K562 (cell line): ENCODE results near the gene ZNF559. TPM values are rescaled to one million over a fixed set of nuclear protein-coding genes. Genes with fewer than 3 reads are reported as not detected.

Experiments used
- BHLHE40 ChIP-seq: IDR thresholded peaks from 2 replicates; pipeline ENCODE4 v1.6.1; 2011; ENCODE audit warnings: low read length, improper control_type of control experiment
- DPF2 ChIP-seq: fragments of 450-650 bp; IDR thresholded peaks from 2 replicates; pipeline ENCODE4 v1.6.1; 2016
- ELF2 ChIP-seq: fragments of 250-450 bp; sonication (Bioruptor Pico); IDR thresholded peaks from 2 replicates; pipeline ENCODE4 v1.5.0; 2021; ENCODE audit warnings: mild to moderate bottlenecking
- NCOA1 ChIP-seq: fragments of 450-650 bp; IDR thresholded peaks from 2 replicates; pipeline ENCODE4 v1.6.1; 2016; ENCODE audit warnings: low read depth
- RBM39 ChIP-seq: fragments of 200-400 bp; formaldehyde crosslinking; optimal IDR thresholded peaks from 2 replicates; pipeline ENCODE3; 2018; ENCODE audit warnings: low read depth, low read length
- U2AF2 ChIP-seq: fragments of 200-400 bp; formaldehyde crosslinking; optimal IDR thresholded peaks from 2 replicates; pipeline ENCODE3; 2017; ENCODE audit warnings: low read depth, mild to moderate bottlenecking, low read length
- ZNF354B ChIP-seq: fragments of 250-450 bp; sonication (Bioruptor Pico); IDR thresholded peaks from 2 replicates; pipeline ENCODE4 v1.4.0; 2020
- ZNF592 ChIP-seq: fragments of 450-650 bp; IDR thresholded peaks from 2 replicates; pipeline ENCODE4 v1.6.1; 2017; ENCODE audit warnings: antibody characterized with exemption, mild to moderate bottlenecking
- ZNF764 ChIP-seq: fragments of 250-450 bp; sonication (Bioruptor Pico); IDR thresholded peaks from 2 replicates; pipeline ENCODE4 v1.4.0; 2020; ENCODE audit warnings: low read depth, mild to moderate bottlenecking, moderate library complexity
- polyA plus RNA-seq, 8 experiments: library from polyadenylated mRNA; depleted of rRNA in 4 of 8; stranded (reverse) in 5 of 8; unstranded in 3 of 8; fragments of >200 nt; fragmentation: Nextera tagmentation in 2 of 8; fragmentation: Illumina TruSeq in 1 of 8; extraction: Ambion mirVana in 2 of 8; extraction: Trizol in 1 of 8; gene quantifications; 2 replicates each; pipeline versions ENCODE4 v1.2.1 to v1.2.3, GENCODE V29; 2011 to 2014; ENCODE audit warnings: inconsistent platforms in 1 of 8, missing spikeins in 1 of 8
- total RNA-seq, 7 experiments: library from RNA; depleted of rRNA in 6 of 7; stranded (reverse); fragments of >200 nt in 6 of 7; fragmentation: Illumina TruSeq in 2 of 7; extraction: Trizol in 2 of 7; gene quantifications; 2 replicates each; pipeline versions ENCODE4 v1.2.1 to v1.2.3, GENCODE V29; 2011 to 2021; ENCODE audit warnings: low replicate concordance in 1 of 7
- TF ChIP-seq, protein P1 (sequence below): fragments of 200-600 bp; sonication (generic); IDR thresholded peaks from one replicate; pipeline ENCODE4 v1.6.1; 2012; ENCODE audit warnings: mild to moderate bottlenecking, low read depth, low read length, inconsistent platforms
- TF ChIP-seq, protein P2 (sequence below): fragments of 450-650 bp; formaldehyde crosslinking; IDR thresholded peaks from 2 replicates; pipeline ENCODE4 v1.4.0; 2020; ENCODE audit warnings: mild to moderate bottlenecking, moderate library complexity

Gene ZNF559
- total and polyA plus RNA-seq, 9 of the 15 experiments (the other 6 are each of a cell fraction or from before 2014, with no cell fraction given): 4.0 to 21.5 (median 11.5) TPM

DNA sequence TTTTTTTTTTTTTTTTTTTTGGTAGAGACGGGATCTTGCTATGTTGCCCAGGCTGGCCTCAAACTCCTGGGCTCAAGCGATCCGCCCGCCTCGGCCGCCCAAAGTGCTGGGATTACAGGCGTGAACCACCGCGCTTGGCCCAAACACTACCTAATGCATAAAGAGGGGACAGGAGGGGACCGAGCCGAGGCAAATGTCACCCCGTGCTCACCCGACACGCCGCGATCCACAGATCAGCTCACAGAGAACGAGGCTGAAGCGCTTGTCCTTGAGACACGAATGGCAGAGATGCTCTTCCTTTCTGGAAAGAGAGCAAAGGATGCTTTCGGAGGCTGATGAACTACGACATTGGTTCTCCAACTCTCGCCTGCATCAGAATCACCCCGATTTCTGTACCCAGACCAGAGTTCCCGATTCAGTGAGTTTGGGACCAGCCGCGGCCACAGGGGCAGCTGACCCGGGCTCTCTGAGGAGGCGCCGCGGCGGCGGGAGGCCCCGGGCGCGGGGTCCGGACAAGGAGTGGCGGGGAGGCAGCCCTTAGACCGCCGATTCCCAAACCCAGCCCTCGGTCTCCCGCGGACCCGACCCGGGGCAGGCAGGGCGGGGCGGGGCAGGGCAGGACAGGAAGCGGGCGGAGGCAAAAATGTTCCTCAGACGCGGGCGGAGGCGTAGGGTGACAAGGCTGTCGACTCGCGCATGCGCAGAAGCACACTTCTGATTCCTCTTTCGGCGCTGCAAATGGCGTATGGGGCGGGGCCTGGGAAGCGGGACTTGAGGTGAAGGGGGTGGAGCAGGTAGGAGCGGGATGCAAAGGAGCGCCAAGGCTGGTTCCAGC is 14.6 kb upstream of the ZNF559 start, which contains the start of gene ZNF699 (continued):
- TF ChIP-seq, protein P1, sequence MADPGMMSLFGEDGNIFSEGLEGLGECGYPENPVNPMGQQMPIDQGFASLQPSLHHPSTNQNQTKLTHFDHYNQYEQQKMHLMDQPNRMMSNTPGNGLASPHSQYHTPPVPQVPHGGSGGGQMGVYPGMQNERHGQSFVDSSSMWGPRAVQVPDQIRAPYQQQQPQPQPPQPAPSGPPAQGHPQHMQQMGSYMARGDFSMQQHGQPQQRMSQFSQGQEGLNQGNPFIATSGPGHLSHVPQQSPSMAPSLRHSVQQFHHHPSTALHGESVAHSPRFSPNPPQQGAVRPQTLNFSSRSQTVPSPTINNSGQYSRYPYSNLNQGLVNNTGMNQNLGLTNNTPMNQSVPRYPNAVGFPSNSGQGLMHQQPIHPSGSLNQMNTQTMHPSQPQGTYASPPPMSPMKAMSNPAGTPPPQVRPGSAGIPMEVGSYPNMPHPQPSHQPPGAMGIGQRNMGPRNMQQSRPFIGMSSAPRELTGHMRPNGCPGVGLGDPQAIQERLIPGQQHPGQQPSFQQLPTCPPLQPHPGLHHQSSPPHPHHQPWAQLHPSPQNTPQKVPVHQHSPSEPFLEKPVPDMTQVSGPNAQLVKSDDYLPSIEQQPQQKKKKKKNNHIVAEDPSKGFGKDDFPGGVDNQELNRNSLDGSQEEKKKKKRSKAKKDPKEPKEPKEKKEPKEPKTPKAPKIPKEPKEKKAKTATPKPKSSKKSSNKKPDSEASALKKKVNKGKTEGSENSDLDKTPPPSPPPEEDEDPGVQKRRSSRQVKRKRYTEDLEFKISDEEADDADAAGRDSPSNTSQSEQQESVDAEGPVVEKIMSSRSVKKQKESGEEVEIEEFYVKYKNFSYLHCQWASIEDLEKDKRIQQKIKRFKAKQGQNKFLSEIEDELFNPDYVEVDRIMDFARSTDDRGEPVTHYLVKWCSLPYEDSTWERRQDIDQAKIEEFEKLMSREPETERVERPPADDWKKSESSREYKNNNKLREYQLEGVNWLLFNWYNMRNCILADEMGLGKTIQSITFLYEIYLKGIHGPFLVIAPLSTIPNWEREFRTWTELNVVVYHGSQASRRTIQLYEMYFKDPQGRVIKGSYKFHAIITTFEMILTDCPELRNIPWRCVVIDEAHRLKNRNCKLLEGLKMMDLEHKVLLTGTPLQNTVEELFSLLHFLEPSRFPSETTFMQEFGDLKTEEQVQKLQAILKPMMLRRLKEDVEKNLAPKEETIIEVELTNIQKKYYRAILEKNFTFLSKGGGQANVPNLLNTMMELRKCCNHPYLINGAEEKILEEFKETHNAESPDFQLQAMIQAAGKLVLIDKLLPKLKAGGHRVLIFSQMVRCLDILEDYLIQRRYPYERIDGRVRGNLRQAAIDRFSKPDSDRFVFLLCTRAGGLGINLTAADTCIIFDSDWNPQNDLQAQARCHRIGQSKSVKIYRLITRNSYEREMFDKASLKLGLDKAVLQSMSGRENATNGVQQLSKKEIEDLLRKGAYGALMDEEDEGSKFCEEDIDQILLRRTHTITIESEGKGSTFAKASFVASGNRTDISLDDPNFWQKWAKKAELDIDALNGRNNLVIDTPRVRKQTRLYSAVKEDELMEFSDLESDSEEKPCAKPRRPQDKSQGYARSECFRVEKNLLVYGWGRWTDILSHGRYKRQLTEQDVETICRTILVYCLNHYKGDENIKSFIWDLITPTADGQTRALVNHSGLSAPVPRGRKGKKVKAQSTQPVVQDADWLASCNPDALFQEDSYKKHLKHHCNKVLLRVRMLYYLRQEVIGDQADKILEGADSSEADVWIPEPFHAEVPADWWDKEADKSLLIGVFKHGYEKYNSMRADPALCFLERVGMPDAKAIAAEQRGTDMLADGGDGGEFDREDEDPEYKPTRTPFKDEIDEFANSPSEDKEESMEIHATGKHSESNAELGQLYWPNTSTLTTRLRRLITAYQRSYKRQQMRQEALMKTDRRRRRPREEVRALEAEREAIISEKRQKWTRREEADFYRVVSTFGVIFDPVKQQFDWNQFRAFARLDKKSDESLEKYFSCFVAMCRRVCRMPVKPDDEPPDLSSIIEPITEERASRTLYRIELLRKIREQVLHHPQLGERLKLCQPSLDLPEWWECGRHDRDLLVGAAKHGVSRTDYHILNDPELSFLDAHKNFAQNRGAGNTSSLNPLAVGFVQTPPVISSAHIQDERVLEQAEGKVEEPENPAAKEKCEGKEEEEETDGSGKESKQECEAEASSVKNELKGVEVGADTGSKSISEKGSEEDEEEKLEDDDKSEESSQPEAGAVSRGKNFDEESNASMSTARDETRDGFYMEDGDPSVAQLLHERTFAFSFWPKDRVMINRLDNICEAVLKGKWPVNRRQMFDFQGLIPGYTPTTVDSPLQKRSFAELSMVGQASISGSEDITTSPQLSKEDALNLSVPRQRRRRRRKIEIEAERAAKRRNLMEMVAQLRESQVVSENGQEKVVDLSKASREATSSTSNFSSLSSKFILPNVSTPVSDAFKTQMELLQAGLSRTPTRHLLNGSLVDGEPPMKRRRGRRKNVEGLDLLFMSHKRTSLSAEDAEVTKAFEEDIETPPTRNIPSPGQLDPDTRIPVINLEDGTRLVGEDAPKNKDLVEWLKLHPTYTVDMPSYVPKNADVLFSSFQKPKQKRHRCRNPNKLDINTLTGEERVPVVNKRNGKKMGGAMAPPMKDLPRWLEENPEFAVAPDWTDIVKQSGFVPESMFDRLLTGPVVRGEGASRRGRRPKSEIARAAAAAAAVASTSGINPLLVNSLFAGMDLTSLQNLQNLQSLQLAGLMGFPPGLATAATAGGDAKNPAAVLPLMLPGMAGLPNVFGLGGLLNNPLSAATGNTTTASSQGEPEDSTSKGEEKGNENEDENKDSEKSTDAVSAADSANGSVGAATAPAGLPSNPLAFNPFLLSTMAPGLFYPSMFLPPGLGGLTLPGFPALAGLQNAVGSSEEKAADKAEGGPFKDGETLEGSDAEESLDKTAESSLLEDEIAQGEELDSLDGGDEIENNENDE: no peak
- TF ChIP-seq RBM39 (no peak), BHLHE40 (no peak), NCOA1 (no peak), ZNF354B (CRISPR knock-in tag) (no peak), ZNF764 (CRISPR knock-in tag) (no peak), ZNF592 (no peak), DPF2 (no peak), U2AF2 (no peak), ELF2 (no peak)
- TF ChIP-seq, protein P2, sequence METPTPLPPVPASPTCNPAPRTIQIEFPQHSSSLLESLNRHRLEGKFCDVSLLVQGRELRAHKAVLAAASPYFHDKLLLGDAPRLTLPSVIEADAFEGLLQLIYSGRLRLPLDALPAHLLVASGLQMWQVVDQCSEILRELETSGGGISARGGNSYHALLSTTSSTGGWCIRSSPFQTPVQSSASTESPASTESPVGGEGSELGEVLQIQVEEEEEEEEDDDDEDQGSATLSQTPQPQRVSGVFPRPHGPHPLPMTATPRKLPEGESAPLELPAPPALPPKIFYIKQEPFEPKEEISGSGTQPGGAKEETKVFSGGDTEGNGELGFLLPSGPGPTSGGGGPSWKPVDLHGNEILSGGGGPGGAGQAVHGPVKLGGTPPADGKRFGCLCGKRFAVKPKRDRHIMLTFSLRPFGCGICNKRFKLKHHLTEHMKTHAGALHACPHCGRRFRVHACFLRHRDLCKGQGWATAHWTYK (CRISPR knock-in tag): 0 out of 2 replicates have a peak, but pooled peaks have one; percentile 33
